ENCODE results near the gene SCCPDH.

Gene SCCPDH

DNA sequence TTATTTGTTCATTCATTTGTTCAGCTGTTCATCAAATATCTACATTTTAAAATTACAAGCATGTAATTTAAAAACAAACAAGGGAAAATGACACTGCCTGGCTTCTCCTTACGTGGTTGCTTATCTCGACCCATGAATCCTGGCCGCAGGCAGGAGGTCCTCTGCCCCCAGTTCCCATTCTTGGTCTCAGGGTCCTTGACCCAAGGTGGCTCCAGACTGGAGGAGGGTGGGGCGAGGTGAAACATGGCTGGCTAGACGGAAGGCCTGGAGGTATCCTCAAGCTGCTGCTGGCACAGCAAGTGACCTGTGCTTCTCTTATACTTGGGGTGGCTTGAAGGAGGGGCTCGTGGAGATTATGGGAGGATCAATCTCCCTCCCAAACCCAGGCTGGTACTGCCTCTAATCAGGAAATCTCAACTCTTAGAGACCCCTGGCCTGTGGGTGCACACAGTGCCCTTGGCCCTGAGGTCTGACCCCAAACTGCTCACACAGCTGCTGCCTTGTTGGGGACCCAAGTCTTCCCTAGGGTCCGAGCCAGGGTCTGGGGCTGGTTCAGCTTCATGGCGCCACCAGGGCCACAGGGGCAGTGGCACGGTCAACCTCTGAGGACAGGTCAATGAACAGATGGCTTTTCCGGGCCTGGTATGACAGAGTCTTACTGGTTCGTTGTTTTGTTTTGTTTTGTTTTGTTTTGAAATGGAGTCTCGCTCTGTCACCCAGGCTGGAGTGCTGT is 63.7 kb downstream of the SCCPDH start:
- H3K36me3 ChIP-seq (ENCODE audit: control insufficient read depth in 1 of 2, insufficient read depth in 2 of 2, low read length in 2 of 2): no peaks in the 10 kb centered on the region
- no peaks in the 10 kb centered on the region for H3K4me1 ChIP-seq (ENCODE audit: control insufficient read depth in 1 of 2, insufficient read depth in 2 of 2, low read length in 2 of 2)
- no peaks in the 10 kb centered on the region for H3K9me3 ChIP-seq (ENCODE audit: control insufficient read depth in 1 of 2, low read length in 2 of 2)
- no peaks in the 10 kb centered on the region for H3K27me3 ChIP-seq (ENCODE audit: low read depth, low read length)
- no peak overlapping the region for H3K27ac ChIP-seq (ENCODE audit: low read length)
- no peak overlapping the region for H3K4me3 ChIP-seq (ENCODE audit: low read depth in 1 of 2, low read length in 2 of 2)

- H3K9me3 ChIP-seq (ENCODE audit: control insufficient read depth in 1 of 2, low read length in 2 of 2): no peaks in the 10 kb centered on the region
- no peaks in the 10 kb centered on the region for H3K4me1 ChIP-seq (ENCODE audit: control insufficient read depth in 1 of 2, insufficient read depth in 2 of 2, low read length in 2 of 2)
- no peak overlapping the region for H3K27ac ChIP-seq (ENCODE audit: low read length)
- H3K36me3 ChIP-seq (ENCODE audit: control insufficient read depth in 1 of 2, insufficient read depth in 2 of 2, low read length in 2 of 2): no peaks in the 10 kb centered on the region
- H3K4me3 ChIP-seq (ENCODE audit: low read depth in 1 of 2, low read length in 2 of 2): peak overlapping the region; percentile 21 to 54
- no peaks in the 10 kb centered on the region for H3K27me3 ChIP-seq (ENCODE audit: low read depth, low read length)
Measured at GRCh38 chr1:246788895-246789338, 64.7 kb downstream of the SCCPDH start.

DNA sequence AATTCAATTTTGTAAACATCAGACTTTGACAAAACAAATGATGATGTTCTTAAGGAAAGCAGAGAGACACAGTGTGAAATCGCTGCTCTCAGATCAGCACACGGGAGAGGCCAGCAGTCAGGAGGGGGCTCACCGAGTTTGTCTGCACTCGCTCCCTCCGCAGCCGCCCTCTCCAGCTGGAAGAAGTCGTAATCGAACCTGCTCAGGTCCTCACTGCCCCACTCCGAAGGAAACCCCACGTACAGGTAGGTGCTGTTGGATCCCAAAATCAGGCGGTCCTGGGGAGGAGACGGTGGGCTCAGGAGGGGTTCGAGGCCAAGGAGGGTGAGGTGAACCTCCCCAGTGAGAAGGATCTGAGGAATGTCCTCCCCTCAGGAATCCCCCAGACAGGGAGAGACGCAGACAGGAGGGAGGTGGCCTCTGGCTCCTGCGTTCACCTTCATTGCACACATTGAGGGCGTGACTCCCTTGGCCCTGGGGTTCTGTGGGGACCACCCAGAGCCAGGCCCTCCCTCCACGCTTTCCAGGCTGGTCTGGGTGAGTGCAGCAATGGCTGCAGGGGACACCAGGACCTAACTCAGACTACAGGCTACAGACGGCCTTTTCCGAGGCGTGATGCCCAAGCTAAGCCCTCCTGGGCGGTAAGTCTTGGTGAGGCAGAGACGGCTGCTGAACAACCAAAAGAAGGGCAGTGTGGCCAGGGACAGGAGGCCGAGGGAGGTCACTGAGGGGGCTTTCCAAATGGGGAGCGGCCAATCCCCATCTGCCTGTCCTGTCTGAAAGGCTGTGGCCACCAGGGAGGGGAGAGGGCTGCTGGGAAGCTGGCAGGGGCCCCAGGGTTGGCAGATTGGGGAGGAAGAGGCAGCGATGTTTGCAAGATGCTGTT is 65.5 kb downstream of the SCCPDH start:
- peak overlapping the region in 1 of 2 donors; percentile 54 for H3K4me3 ChIP-seq (ENCODE audit: low read depth in 1 of 2, low read length in 2 of 2)
- no peaks in the 10 kb centered on the region for H3K27me3 ChIP-seq (ENCODE audit: low read depth, low read length)

GRCh38 chr1:246790364-246790763 is 66.2 kb downstream of the SCCPDH start:
- Histone ChIP-seq H3K36me3 (ENCODE audit: control insufficient read depth in 1 of 2, insufficient read depth in 2 of 2, low read length in 2 of 2) (no peaks in the 10 kb centered on the region), H3K4me1 (ENCODE audit: control insufficient read depth in 1 of 2, insufficient read depth in 2 of 2, low read length in 2 of 2) (peaks cover 0 to 12% of the 10 kb centered on the region in 2 donors), H3K27me3 (ENCODE audit: low read depth, low read length) (no peaks in the 10 kb centered on the region), H3K9me3 (ENCODE audit: control insufficient read depth in 1 of 2, low read length in 2 of 2) (no peaks in the 10 kb centered on the region), H3K27ac (ENCODE audit: low read length) (no peak overlapping the region), H3K4me3 (ENCODE audit: low read depth in 1 of 2, low read length in 2 of 2) (no peak overlapping the region)

More for the DNA sequence above, 65.5 kb downstream of the SCCPDH start:
- Histone ChIP-seq H3K36me3 (ENCODE audit: control insufficient read depth in 1 of 2, insufficient read depth in 2 of 2, low read length in 2 of 2) (no peaks in the 10 kb centered on the region), H3K4me1 (ENCODE audit: control insufficient read depth in 1 of 2, insufficient read depth in 2 of 2, low read length in 2 of 2) (peaks cover 0 to 7% of the 10 kb centered on the region in 2 donors), H3K27ac (ENCODE audit: low read length) (no peak overlapping the region), H3K9me3 (ENCODE audit: control insufficient read depth in 1 of 2, low read length in 2 of 2) (no peaks in the 10 kb centered on the region)

DNA sequence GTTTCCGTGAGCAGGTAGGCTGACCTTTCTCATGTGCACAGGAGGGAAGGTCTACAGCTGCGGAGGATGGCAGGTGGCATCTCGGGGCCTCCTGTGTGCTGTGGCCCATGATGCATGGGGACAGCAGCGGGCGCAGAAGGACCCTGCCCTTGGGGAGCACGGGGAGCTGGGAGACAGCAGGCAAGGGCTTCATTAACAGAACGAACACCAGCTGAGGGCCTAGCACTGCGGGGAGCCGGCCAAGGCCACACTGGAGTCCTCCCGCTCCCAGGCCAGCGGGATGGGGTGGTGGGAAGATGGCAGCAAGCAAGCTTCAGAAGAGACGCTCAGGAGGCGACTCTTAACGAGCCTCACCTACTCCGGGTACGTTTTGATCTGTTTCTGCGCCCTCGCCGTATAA is 66.6 kb downstream of the SCCPDH start:
- Histone ChIP-seq H3K9me3 (ENCODE audit: control insufficient read depth in 1 of 2, low read length in 2 of 2) (no peaks in the 10 kb centered on the region), H3K36me3 (ENCODE audit: control insufficient read depth in 1 of 2, insufficient read depth in 2 of 2, low read length in 2 of 2) (no peaks in the 10 kb centered on the region), H3K4me1 (ENCODE audit: control insufficient read depth in 1 of 2, insufficient read depth in 2 of 2, low read length in 2 of 2) (peaks cover 0 to 12% of the 10 kb centered on the region in 2 donors), H3K27ac (ENCODE audit: low read length) (no peak overlapping the region), H3K27me3 (ENCODE audit: low read depth, low read length) (no peaks in the 10 kb centered on the region), H3K4me3 (ENCODE audit: low read depth in 1 of 2, low read length in 2 of 2) (no peak overlapping the region)

DNA sequence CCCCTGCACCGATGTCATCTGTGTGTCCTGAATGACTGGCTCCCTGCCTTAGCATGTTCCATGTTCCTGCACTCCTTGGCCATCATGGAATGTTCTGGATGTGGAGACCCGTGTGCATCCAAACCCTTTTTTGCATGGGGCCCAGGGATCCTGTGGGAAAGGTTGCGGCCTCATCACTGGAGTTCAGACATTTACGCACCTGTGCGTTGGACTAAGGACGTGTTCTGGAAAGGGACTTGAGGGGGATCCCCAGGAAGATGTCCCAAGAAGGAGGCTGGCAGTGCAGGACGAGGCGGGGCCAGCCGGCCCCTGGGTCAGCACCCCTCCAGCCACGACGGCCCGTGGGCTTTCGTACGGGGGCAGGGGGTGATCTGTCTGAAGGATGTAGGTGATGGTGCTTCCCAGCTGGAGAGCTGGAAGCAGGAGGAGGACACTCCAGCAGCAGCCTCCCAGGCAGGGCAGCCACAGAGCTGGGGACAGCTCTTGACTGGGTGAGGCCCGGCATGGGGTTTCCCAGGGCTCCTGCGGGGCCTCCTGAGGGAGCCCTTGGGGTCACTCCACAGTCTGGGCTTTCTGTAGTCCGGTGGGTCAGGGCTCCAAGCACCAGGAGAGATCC is 67.2 kb downstream of the SCCPDH start:
- Histone ChIP-seq H3K9me3 (ENCODE audit: control insufficient read depth in 1 of 2, low read length in 2 of 2) (no peaks in the 10 kb centered on the region), H3K4me3 (ENCODE audit: low read depth in 1 of 2, low read length in 2 of 2) (no peak overlapping the region), H3K27me3 (ENCODE audit: low read depth, low read length) (no peaks in the 10 kb centered on the region), H3K4me1 (ENCODE audit: control insufficient read depth in 1 of 2, insufficient read depth in 2 of 2, low read length in 2 of 2) (peaks cover 0 to 12% of the 10 kb centered on the region in 2 donors), H3K36me3 (ENCODE audit: control insufficient read depth in 1 of 2, insufficient read depth in 2 of 2, low read length in 2 of 2) (no peaks in the 10 kb centered on the region), H3K27ac (ENCODE audit: low read length) (no peak overlapping the region)

DNA sequence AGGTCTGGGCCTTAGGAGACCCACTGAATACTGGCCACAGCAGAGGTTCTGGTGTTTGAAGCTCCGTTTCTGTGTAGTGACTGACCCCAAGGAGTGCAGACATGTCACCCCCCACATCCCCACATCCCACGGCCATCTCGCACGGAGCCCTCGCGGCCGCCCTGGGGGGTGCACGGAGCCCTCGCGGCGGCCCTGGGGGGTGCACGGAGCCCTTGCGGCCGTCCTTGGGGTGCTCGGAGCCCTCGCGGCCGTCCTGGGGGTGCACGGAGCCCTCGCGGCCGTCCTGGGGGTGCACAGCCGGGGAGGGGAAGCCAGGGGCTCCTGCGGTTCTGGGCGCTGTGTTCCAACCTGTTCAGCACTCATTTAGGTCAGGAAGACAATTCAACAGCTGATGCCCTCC is 68.4 kb downstream of the SCCPDH start:
- Histone ChIP-seq H3K4me1 (ENCODE audit: control insufficient read depth in 1 of 2, insufficient read depth in 2 of 2, low read length in 2 of 2) (peaks cover 0 to 12% of the 10 kb centered on the region in 2 donors), H3K27me3 (ENCODE audit: low read depth, low read length) (no peaks in the 10 kb centered on the region), H3K4me3 (ENCODE audit: low read depth in 1 of 2, low read length in 2 of 2) (no peak overlapping the region), H3K9me3 (ENCODE audit: control insufficient read depth in 1 of 2, low read length in 2 of 2) (no peaks in the 10 kb centered on the region), H3K27ac (ENCODE audit: low read length) (no peak overlapping the region), H3K36me3 (ENCODE audit: control insufficient read depth in 1 of 2, insufficient read depth in 2 of 2, low read length in 2 of 2) (no peaks in the 10 kb centered on the region)

GRCh38 chr1:246793356-246793896 is 69.2 kb downstream of the SCCPDH start:
- Histone ChIP-seq H3K27ac (ENCODE audit: low read length) (no peak overlapping the region), H3K4me3 (ENCODE audit: low read depth in 1 of 2, low read length in 2 of 2) (no peak overlapping the region), H3K4me1 (ENCODE audit: control insufficient read depth in 1 of 2, insufficient read depth in 2 of 2, low read length in 2 of 2) (peaks cover 0 to 12% of the 10 kb centered on the region in 2 donors), H3K9me3 (ENCODE audit: control insufficient read depth in 1 of 2, low read length in 2 of 2) (no peaks in the 10 kb centered on the region), H3K36me3 (ENCODE audit: control insufficient read depth in 1 of 2, insufficient read depth in 2 of 2, low read length in 2 of 2) (no peaks in the 10 kb centered on the region), H3K27me3 (ENCODE audit: low read depth, low read length) (no peaks in the 10 kb centered on the region)

GRCh38 chr1:246794048-246794827 is 70.0 kb downstream of the SCCPDH start:
- Histone ChIP-seq H3K9me3 (ENCODE audit: control insufficient read depth in 1 of 2, low read length in 2 of 2) (no peaks in the 10 kb centered on the region), H3K36me3 (ENCODE audit: control insufficient read depth in 1 of 2, insufficient read depth in 2 of 2, low read length in 2 of 2) (no peaks in the 10 kb centered on the region), H3K4me3 (ENCODE audit: low read depth in 1 of 2, low read length in 2 of 2) (no peak overlapping the region), H3K27me3 (ENCODE audit: low read depth, low read length) (no peaks in the 10 kb centered on the region), H3K4me1 (ENCODE audit: control insufficient read depth in 1 of 2, insufficient read depth in 2 of 2, low read length in 2 of 2) (peaks cover 0 to 12% of the 10 kb centered on the region in 2 donors), H3K27ac (ENCODE audit: low read length) (no peak overlapping the region)

DNA sequence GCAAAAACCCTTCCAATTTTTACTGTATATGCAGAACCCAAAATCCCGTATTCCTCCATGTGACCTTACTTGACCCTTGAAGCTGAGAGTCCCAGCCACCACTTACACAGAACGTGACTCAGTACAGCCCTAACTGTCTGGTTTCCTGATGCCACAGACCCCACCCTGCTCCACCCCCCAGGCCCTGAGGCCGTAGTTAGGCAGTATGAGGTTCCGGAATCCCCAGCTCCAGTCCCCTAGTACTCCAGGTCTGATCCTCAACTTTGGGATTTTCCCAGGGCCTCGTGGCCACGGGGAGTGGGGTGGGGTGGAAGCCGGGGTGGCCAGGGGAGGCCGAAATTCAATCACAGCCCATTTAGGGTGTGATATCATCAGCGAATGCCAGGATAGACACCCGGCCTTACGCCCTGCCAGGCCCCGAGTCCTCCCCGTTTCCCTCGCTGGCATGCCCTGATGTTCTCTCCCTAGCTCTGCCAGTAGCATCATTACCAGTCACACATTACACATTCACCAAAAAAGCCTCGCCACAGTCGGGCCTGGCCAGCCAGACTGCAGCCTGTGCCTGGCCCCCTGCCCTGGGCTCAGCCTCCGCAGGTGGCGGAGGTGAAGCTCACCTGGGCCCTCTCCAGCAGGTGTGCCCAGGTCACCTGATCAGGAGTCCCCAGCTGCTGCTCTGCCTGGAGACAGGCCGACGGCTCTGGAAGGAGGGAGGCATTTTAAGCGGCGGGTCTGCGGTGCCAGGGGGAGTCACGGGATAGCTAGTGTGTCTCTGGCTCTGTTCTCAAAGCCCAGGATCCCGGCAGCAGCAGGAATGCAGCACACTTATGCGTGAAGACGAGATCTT is 70.8 kb downstream of the SCCPDH start:
- Histone ChIP-seq H3K4me1 (ENCODE audit: control insufficient read depth in 1 of 2, insufficient read depth in 2 of 2, low read length in 2 of 2) (peaks cover 0 to 12% of the 10 kb centered on the region in 2 donors), H3K36me3 (ENCODE audit: control insufficient read depth in 1 of 2, insufficient read depth in 2 of 2, low read length in 2 of 2) (no peaks in the 10 kb centered on the region), H3K27ac (ENCODE audit: low read length) (no peak overlapping the region), H3K27me3 (ENCODE audit: low read depth, low read length) (no peaks in the 10 kb centered on the region), H3K4me3 (ENCODE audit: low read depth in 1 of 2, low read length in 2 of 2) (no peak overlapping the region), H3K9me3 (ENCODE audit: control insufficient read depth in 1 of 2, low read length in 2 of 2) (no peaks in the 10 kb centered on the region)

Data from muscle layer of duodenum (tissue), 2 donors.